ENCODE measurements around the gene HMGB2. TPM values are rescaled to one million over a fixed set of nuclear protein-coding genes. Genes with fewer than 3 reads are reported as not detected.

Gene HMGB2
- total RNA-seq, 1 experiment from 2014 or later = 278 TPM

- H3K4me1 Mint-ChIP-seq = 0 out of 4 replicates have a peak, but pooled peaks cover 0 to 3% of the 10 kb centered on the region in 2 experiments
- no peak overlapping the region for H3T11ph ChIP-seq (ENCODE audit: low read length)
- no peak for DNase-seq
- no peaks in the 10 kb centered on the region for H3K9me3 Mint-ChIP-seq
- no peaks in the 10 kb centered on the region for H3K9me3 ChIP-seq (ENCODE audit: control insufficient read depth, low read depth, low read length)
- no peaks in the 10 kb centered on the region for H3K27me3 Mint-ChIP-seq (ENCODE audit: low read depth)
- H4K5ac ChIP-seq (ENCODE audit: insufficient read length, low read depth, low read length) = no peak overlapping the region
- H4K20me1 ChIP-seq (ENCODE audit: control insufficient read depth, insufficient read depth, insufficient read length) = no peaks in the 10 kb centered on the region
- no peak overlapping the region for H3K4me3 Mint-ChIP-seq
- H4K91ac ChIP-seq (ENCODE audit: insufficient read length, low read depth, low read length) = no peak overlapping the region
- H3K36me3 Mint-ChIP-seq (ENCODE audit: insufficient read depth in 1 of 3, low read depth in 3 of 3) = peaks cover 0 to 2% (median 0%) of the 10 kb centered on the region in 3 experiments; a peak in 1 of 7 replicates
- no peak overlapping the region for H2BK15ac ChIP-seq (ENCODE audit: low read depth, low read length)
- H3K56ac ChIP-seq (ENCODE audit: insufficient read length, low read depth, low read length) = no peak overlapping the region
- H4K8ac ChIP-seq (replicated peaks; ENCODE audit: insufficient read length, low read depth, low read length) = no peak overlapping the region
- H2BK5ac ChIP-seq (ENCODE audit: insufficient read length, low read length) = no peak overlapping the region
- H2AK5ac ChIP-seq (ENCODE audit: insufficient read length, low read length) = no peak overlapping the region
- no peak overlapping the region for H3K23ac ChIP-seq (ENCODE audit: insufficient read length, low read depth, low read length)
- H3K27me3 ChIP-seq (ENCODE audit: insufficient read depth, low read length) = no peaks in the 10 kb centered on the region
- WGBS (ENCODE audit: extremely low coverage, insufficient read length, low lambda C conversion rate) = no CpG with 5 or more reads among the region's 2 CpGs
- H3K27ac ChIP-seq (ENCODE audit: insufficient read length, low read depth, low read length) = no peak overlapping the region
- H2BK20ac ChIP-seq (ENCODE audit: low read depth, low read length, poor library complexity, severe bottlenecking) = no peak overlapping the region
- TF ChIP-seq, protein P1, sequence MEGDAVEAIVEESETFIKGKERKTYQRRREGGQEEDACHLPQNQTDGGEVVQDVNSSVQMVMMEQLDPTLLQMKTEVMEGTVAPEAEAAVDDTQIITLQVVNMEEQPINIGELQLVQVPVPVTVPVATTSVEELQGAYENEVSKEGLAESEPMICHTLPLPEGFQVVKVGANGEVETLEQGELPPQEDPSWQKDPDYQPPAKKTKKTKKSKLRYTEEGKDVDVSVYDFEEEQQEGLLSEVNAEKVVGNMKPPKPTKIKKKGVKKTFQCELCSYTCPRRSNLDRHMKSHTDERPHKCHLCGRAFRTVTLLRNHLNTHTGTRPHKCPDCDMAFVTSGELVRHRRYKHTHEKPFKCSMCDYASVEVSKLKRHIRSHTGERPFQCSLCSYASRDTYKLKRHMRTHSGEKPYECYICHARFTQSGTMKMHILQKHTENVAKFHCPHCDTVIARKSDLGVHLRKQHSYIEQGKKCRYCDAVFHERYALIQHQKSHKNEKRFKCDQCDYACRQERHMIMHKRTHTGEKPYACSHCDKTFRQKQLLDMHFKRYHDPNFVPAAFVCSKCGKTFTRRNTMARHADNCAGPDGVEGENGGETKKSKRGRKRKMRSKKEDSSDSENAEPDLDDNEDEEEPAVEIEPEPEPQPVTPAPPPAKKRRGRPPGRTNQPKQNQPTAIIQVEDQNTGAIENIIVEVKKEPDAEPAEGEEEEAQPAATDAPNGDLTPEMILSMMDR (conservative IDR thresholded peaks at IDR 0.05) = no peak
- H2BK12ac ChIP-seq (ENCODE audit: insufficient read length, low read depth, low read length) = no peak overlapping the region
- no peak overlapping the region for H3K14ac ChIP-seq (ENCODE audit: insufficient read depth, low read length)
- no peak overlapping the region for H3K4ac ChIP-seq (ENCODE audit: low read depth, low read length)
- no peaks in the 10 kb centered on the region for H3K23me2 ChIP-seq (ENCODE audit: insufficient read length, low read depth, low read length, poor library complexity, severe bottlenecking)
- H3K79me2 ChIP-seq (ENCODE audit: insufficient read depth, low read length) = no peaks in the 10 kb centered on the region
- no peak overlapping the region for H3K18ac ChIP-seq (ENCODE audit: insufficient read length, low read depth, low read length)
- H2AFZ ChIP-seq (ENCODE audit: low read length) = no peak overlapping the region
- no peaks in the 10 kb centered on the region for H3K4me1 ChIP-seq (ENCODE audit: insufficient read depth, low read length)
- no peak overlapping the region for H3K27ac Mint-ChIP-seq
- H2BK120ac ChIP-seq (ENCODE audit: low read depth, low read length, poor library complexity, severe bottlenecking) = no peak overlapping the region
- no peaks in the 10 kb centered on the region for H3K79me1 ChIP-seq (ENCODE audit: insufficient read depth, low read depth, low read length, poor library complexity, severe bottlenecking)
- no peak overlapping the region for H3K9ac ChIP-seq (ENCODE audit: extremely low read depth, insufficient read length, low read length)
- H3K4me2 ChIP-seq (ENCODE audit: insufficient read depth, insufficient read length, low read length) = no peak overlapping the region
Measured at GRCh38 chr4:173357939-173358338, 23.8 kb upstream of the HMGB2 start.

Data from H9 (cell line).